DOHH2 (cell line): ENCODE data around the gene SLC35G3.

Experiments used
- H3F3A ChIP-seq: fragments of 200-600 bp; sonication (generic), shearing (Covaris generic); 2 replicates; pipeline ENCODE4 v1.6.0; 2016; ENCODE audit warnings: antibody characterized with exemption, mild to moderate bottlenecking; ENCODE audit not compliant: control insufficient read depth, insufficient read depth
- H3K27ac ChIP-seq: fragments of 200-600 bp; sonication (generic); 2 replicates; pipeline ENCODE4 v1.5.1; 2014; ENCODE audit warnings: low read depth, mild to moderate bottlenecking, low read length, moderate library complexity
- H3K27me3 ChIP-seq: fragments of 200-600 bp; sonication (generic); 2 replicates; pipeline ENCODE4 v1.6.1; 2014; ENCODE audit warnings: mild to moderate bottlenecking, low read length, mixed read lengths; ENCODE audit not compliant: control insufficient read depth
- H3K36me3 ChIP-seq: fragments of 200-600 bp; sonication (generic); 2 replicates; pipeline ENCODE4 v1.6.1; 2014; ENCODE audit warnings: mild to moderate bottlenecking, low read length, moderate library complexity, mixed read lengths; ENCODE audit not compliant: control insufficient read depth
- H3K4me1 ChIP-seq: fragments of 200-600 bp; sonication (generic); 2 replicates; pipeline ENCODE4 v1.6.1; 2014; ENCODE audit warnings: mild to moderate bottlenecking, low read length, mixed read lengths; ENCODE audit not compliant: control insufficient read depth
- H3K4me2 ChIP-seq: fragments of 200-600 bp; sonication (generic); 2 replicates; pipeline ENCODE4 v1.6.0; 2014; ENCODE audit warnings: mild to moderate bottlenecking, low read length, moderate library complexity
- H3K4me3 ChIP-seq: fragments of 200-600 bp; sonication (generic); 2 replicates; pipeline ENCODE4 v1.5.1; 2014; ENCODE audit warnings: mild to moderate bottlenecking, low read length, mixed read lengths
- H3K79me2 ChIP-seq: fragments of 200-600 bp; sonication (generic); 2 replicates; pipeline ENCODE4 v1.6.1; 2014; ENCODE audit warnings: mild to moderate bottlenecking, low read length, mixed read lengths; ENCODE audit not compliant: control insufficient read depth
- H3K9me2 ChIP-seq: fragments of 200-600 bp; sonication (generic); replicated peaks from 2 replicates; pipeline ENCODE4 v1.6.1; 2014; ENCODE audit warnings: mild to moderate bottlenecking, low read length, mixed read lengths; ENCODE audit not compliant: control insufficient read depth
- H3K9me3 ChIP-seq: fragments of 200-600 bp; sonication (generic); 2 replicates; pipeline ENCODE4 v1.6.1; 2014; ENCODE audit warnings: antibody characterized with exemption, low read length, mixed read lengths; ENCODE audit not compliant: control insufficient read depth, insufficient read depth
- H4K20me1 ChIP-seq: fragments of 200-600 bp; sonication (generic); 2 replicates; pipeline ENCODE4 v1.6.0; 2014; ENCODE audit warnings: low read depth, mild to moderate bottlenecking, antibody characterized with exemption, low read length, moderate library complexity; ENCODE audit not compliant: control insufficient read depth, insufficient read depth
- CTCF ChIP-seq: fragments of 200-600 bp; sonication (generic); IDR thresholded peaks from one replicate; pipeline ENCODE4 v1.5.1; 2014; ENCODE audit warnings: antibody characterized with exemption, mild to moderate bottlenecking, low read depth, low read length; ENCODE audit not compliant: poor library complexity, severe bottlenecking
- EZH2phosphoT487 ChIP-seq: fragments of 200-600 bp; sonication (generic); IDR thresholded peaks from 2 replicates; pipeline ENCODE4 v1.6.1; 2017; ENCODE audit warnings: borderline replicate concordance, mild to moderate bottlenecking, antibody characterized with exemption, low read length, moderate library complexity, mixed read lengths

The SLC35G3 gene

GRCh38 chr17:35161281-35161761 lies 32.9 kb downstream of the SLC35G3 start:
- Histone ChIP-seq H3K36me3 (no peaks in the 10 kb centered on the region), H3K4me3 (no peak overlapping the region), H3K9me3 (no peaks in the 10 kb centered on the region), H4K20me1 (no peaks in the 10 kb centered on the region), H3K9me2 (no peaks in the 10 kb centered on the region), H3K27me3 (peaks cover 33% of the 10 kb centered on the region), H3F3A (no peaks in the 10 kb centered on the region), H3K4me2 (no peak overlapping the region), H3K4me1 (no peaks in the 10 kb centered on the region), H3K79me2 (no peaks in the 10 kb centered on the region), H3K27ac (no peak overlapping the region)
- no peak for TF ChIP-seq EZH2phosphoT487
- no peak for TF ChIP-seq CTCF

DNA sequence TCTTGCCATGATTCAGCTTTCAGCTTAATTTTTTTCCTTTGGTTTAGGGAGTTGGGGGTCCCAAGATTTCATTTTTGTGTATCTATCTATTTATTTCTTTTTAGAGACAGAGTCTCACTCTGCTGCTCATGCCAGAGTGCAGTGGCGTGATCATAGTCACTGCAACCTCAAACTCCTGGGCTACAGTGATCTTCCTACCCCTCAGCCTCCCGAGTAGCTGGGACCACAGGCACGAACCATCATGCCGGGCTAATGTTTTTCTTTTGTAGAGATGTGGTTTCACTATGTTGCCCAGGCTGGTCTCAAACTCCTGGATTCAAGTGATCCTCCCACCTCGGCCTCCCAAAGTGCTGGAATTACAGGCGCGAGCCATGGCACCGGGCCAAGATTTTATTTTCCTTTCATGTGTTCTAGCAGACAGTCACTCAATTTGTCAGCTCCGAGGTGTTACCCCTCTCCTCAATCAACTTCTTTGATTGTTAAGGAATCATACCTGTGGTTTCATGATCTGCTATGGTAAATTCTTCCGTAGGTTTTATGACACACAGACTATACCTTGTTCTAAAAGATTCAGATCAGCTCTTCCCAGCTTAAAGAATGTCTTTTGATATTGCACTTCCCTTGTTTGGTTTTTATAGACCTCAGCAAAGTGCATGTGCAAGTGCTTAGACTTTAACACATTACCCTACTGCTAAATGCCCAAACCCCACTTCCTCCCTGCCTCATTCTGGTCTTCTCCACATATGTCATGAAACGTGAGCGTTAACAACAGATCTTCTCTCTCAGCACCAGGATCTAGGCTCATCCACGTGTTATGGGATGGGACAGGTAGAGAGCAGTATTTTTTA lies 33.6 kb downstream of the SLC35G3 start:
- H3K4me2 ChIP-seq: no peak overlapping the region
- H3K9me3 ChIP-seq: no peaks in the 10 kb centered on the region
- no peak overlapping the region for H3K27ac ChIP-seq
- TF ChIP-seq EZH2phosphoT487: no peak
- TF ChIP-seq CTCF: no peak
- H3K4me3 ChIP-seq: no peak overlapping the region
- H3K4me1 ChIP-seq: no peaks in the 10 kb centered on the region
- peaks cover 33% of the 10 kb centered on the region for H3K27me3 ChIP-seq
- H4K20me1 ChIP-seq: no peaks in the 10 kb centered on the region
- no peaks in the 10 kb centered on the region for H3F3A ChIP-seq
- H3K79me2 ChIP-seq: no peaks in the 10 kb centered on the region
- H3K36me3 ChIP-seq: no peaks in the 10 kb centered on the region
- H3K9me2 ChIP-seq: no peaks in the 10 kb centered on the region

DNA sequence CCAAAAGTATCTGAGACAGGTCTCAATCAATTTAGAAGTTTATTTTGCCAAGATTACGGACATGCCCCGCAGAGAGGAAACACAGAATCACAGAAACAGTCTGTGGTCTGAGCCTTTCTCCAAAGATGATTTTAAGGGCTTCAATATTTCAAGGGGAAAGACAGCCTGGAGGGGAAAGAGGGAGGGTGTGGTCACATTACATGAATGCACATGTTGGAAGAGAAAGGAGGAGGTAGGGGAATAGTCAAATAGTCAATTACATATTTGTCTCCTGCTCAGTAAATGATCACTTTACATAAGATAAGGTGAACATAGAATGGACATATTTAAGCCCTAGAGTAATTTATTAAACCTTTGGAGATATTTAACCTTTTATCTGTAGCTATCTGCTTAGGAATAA lies 34.3 kb downstream of the SLC35G3 start:
- Histone ChIP-seq H3F3A (no peaks in the 10 kb centered on the region), H4K20me1 (no peaks in the 10 kb centered on the region)
- no peak for TF ChIP-seq EZH2phosphoT487
- no peak for TF ChIP-seq CTCF

More for the DNA sequence above, 34.3 kb downstream of the SLC35G3 start:
- no peaks in the 10 kb centered on the region for H3K4me1 ChIP-seq
- H3K9me3 ChIP-seq: no peaks in the 10 kb centered on the region
- H3K79me2 ChIP-seq: no peaks in the 10 kb centered on the region
- H3K36me3 ChIP-seq: no peaks in the 10 kb centered on the region
- peaks cover 33% of the 10 kb centered on the region for H3K27me3 ChIP-seq
- H3K4me2 ChIP-seq: no peak overlapping the region
- no peak overlapping the region for H3K4me3 ChIP-seq
- H3K27ac ChIP-seq: no peak overlapping the region
- H3K9me2 ChIP-seq: no peaks in the 10 kb centered on the region
